OCI-LY7 (cell line): ENCODE data around the gene NTPCR. TPM values are rescaled to one million over a fixed set of nuclear protein-coding genes. Genes with fewer than 3 reads are reported as not detected.

ENCODE experiments used
- BruUV-seq: library from RNA; stranded (reverse); fragments of 400-500 nt; replicated peaks from 2 replicates; lab custom pipeline; 2021; lab: Mats Ljungman, UMichigan
- CTCF ChIA-PET: fragments of 300-600 bp; sonication (Branson Sonifier 250); formaldehyde crosslinking; loops from one replicate; lab custom pipeline; 2022; ENCODE audit warnings: antibody characterized with exemption; ENCODE audit not compliant: unreplicated experiment; lab: Charles Lee
- POLR2A ChIA-PET: fragments of 300-600 bp; sonication (Branson Sonifier 250); formaldehyde crosslinking; loops from one replicate; lab custom pipeline; 2022; ENCODE audit warnings: antibody characterized with exemption; lab: Charles Lee
- DNase-seq: peaks from one replicate; pipeline ENCODE4 v3.0.0-alpha.2; 2015; ENCODE audit warnings: low spot score
- H2AFZ ChIP-seq: fragments of 200-600 bp; sonication (generic), shearing (Covaris generic); 2 replicates; pipeline ENCODE4 v1.6.1; 2014; ENCODE audit warnings: mild to moderate bottlenecking, antibody characterized with exemption, low read length, moderate library complexity
- H3K27ac ChIP-seq: fragments of 200-600 bp; sonication (generic); 2 replicates; pipeline ENCODE4 v1.5.1; 2014; ENCODE audit warnings: mixed run types, low read depth, mild to moderate bottlenecking, moderate library complexity, low read length, inconsistent platforms; ENCODE audit not compliant: poor library complexity, severe bottlenecking
- H3K36me3 ChIP-seq: fragments of 200-600 bp; sonication (generic); 2 replicates; pipeline ENCODE4 v1.6.1; 2014; ENCODE audit warnings: mild to moderate bottlenecking, antibody characterized with exemption, low read length, moderate library complexity, mixed read lengths; ENCODE audit not compliant: insufficient read depth
- H3K4me1 ChIP-seq: fragments of 200-600 bp; sonication (generic); 2 replicates; pipeline ENCODE4 v1.5.1; 2014; ENCODE audit warnings: mild to moderate bottlenecking, low read length; ENCODE audit not compliant: insufficient read depth, poor library complexity, severe bottlenecking
- H3K4me2 ChIP-seq: fragments of 200-600 bp; sonication (generic); 2 replicates; pipeline ENCODE4 v1.6.1; 2014; ENCODE audit warnings: mild to moderate bottlenecking, low read length
- H3K4me3 ChIP-seq: fragments of 200-600 bp; sonication (generic); 2 replicates; pipeline ENCODE4 v1.5.1; 2014; ENCODE audit warnings: mild to moderate bottlenecking, low read depth, low read length; ENCODE audit not compliant: poor library complexity, severe bottlenecking
- H3K79me2 ChIP-seq: fragments of 200-600 bp; sonication (generic); 2 replicates; pipeline ENCODE4 v1.6.1; 2016; ENCODE audit warnings: low read depth, mild to moderate bottlenecking, low read length, moderate library complexity, mixed read lengths; ENCODE audit not compliant: insufficient read depth
- H3K9me2 ChIP-seq: fragments of 200-600 bp; sonication (generic); 2 replicates; pipeline ENCODE4 v1.6.1; 2016; ENCODE audit warnings: mild to moderate bottlenecking, low read length, mixed read lengths; ENCODE audit not compliant: insufficient read depth
- H3K9me3 ChIP-seq: fragments of 200-600 bp; sonication (generic); 2 replicates; pipeline ENCODE4 v1.6.1; 2014; ENCODE audit warnings: mild to moderate bottlenecking, mixed run types, low read length, mixed read lengths
- H4K20me1 ChIP-seq: fragments of 200-600 bp; sonication (generic); 2 replicates; pipeline ENCODE4 v1.6.1; 2014; ENCODE audit warnings: mild to moderate bottlenecking, antibody characterized with exemption, low read length, moderate library complexity, mixed read lengths; ENCODE audit not compliant: insufficient read depth
- CTCF ChIP-seq: fragments of 200-600 bp; sonication (generic); conservative IDR thresholded peaks from 2 replicates; pipeline ENCODE4 v1.5.1; 2014; ENCODE audit warnings: mild to moderate bottlenecking, antibody characterized with exemption, low read length, moderate library complexity, mixed read lengths
- EZH2phosphoT487 ChIP-seq: fragments of 200-600 bp; sonication (generic); IDR thresholded peaks from 2 replicates; pipeline ENCODE4 v1.6.1; 2018; ENCODE audit warnings: low read depth, borderline replicate concordance, mild to moderate bottlenecking, mixed run types, antibody characterized with exemption, low read length, moderate library complexity, mixed read lengths
- intact Hi-C: fragments of 100-400 bp; cut with micrococcal nuclease; formaldehyde crosslinking; loops from one replicate; pipeline ENCODE4 v1.10.0; 2022; ENCODE audit not compliant: unreplicated experiment
- total RNA-seq, 2 experiments: library from RNA; depleted of rRNA in 1 of 2; stranded (reverse); fragments of >200 nt in 1 of 2; shearing (Covaris generic) in 1 of 2; gene quantifications; 2 replicates each; pipeline ENCODE4 v1.2.3, GENCODE V29; 2014 to 2022

NTPCR gene
- total RNA-seq, 2 experiments from 2014 or later, result 17.3 to 39.1 TPM

- ChIA-PET POLR2A (no interaction called here), CTCF (no interaction called here)
- BruUV-seq, result no TSS peak
- intact Hi-C loops, result no loop called here
- H2AFZ ChIP-seq, result no peak overlapping the region
- H3K9me3 ChIP-seq, result no peaks in the 10 kb centered on the region
- no peaks in the 10 kb centered on the region for H3K4me1 ChIP-seq
- DNase-seq, result no peak
- H3K4me2 ChIP-seq, result no peak overlapping the region
- no peaks in the 10 kb centered on the region for H3K9me2 ChIP-seq
- no peak overlapping the region for H3K4me3 ChIP-seq
- no peaks in the 10 kb centered on the region for H4K20me1 ChIP-seq
- no peaks in the 10 kb centered on the region for H3K79me2 ChIP-seq
- H3K36me3 ChIP-seq, result no peaks in the 10 kb centered on the region
- no peak overlapping the region for H3K27ac ChIP-seq
- TF ChIP-seq EZH2phosphoT487 (no peak), CTCF (no peak)
Measured at GRCh38 chr1:233019083-233019482, 68.7 kb downstream of the NTPCR start.

DNA sequence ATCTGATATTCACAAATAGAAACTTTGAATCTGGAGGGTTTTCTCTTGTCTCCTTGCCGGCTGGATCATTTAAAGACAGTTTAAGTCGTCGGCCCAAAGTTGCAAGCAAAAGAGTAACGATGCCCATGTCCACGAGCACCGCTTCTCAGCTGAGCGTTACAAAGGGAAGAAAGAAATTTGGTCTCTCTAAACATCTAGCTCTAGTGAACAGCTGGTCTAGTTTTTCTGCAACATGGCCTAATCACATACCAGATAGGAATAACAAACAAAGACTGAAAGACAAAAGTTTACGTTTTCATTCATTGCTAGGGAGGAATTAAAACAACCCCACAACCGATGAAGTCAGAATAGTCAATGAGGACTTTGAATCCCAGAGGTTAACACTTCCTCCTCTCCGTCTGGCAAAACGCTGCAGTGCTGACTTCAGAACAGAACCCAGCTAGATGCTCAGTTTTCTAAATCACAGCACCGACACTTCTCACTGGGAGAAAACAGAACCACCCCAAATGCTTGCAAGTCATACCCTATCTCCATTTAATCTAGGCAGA lies 69.4 kb downstream of the NTPCR start:
- BruUV-seq, result no TSS peak
- Histone ChIP-seq H3K4me3 (no peak overlapping the region), H3K79me2 (no peaks in the 10 kb centered on the region), H3K27ac (no peak overlapping the region), H3K4me2 (no peak overlapping the region), H4K20me1 (no peaks in the 10 kb centered on the region), H3K4me1 (no peaks in the 10 kb centered on the region), H3K36me3 (no peaks in the 10 kb centered on the region), H2AFZ (no peak overlapping the region), H3K9me3 (no peaks in the 10 kb centered on the region), H3K9me2 (no peaks in the 10 kb centered on the region)
- ChIA-PET POLR2A (no interaction called here), CTCF (no interaction called here)
- intact Hi-C loops, result no loop called here
- no peak for TF ChIP-seq EZH2phosphoT487
- TF ChIP-seq CTCF, result no peak
- DNase-seq, result no peak

GRCh38 chr1:233020426-233020825 lies 70.0 kb downstream of the NTPCR start:
- DNase-seq, result no peak
- no peaks in the 10 kb centered on the region for H3K36me3 ChIP-seq
- H3K4me1 ChIP-seq, result no peaks in the 10 kb centered on the region
- no peaks in the 10 kb centered on the region for H3K79me2 ChIP-seq
- TF ChIP-seq EZH2phosphoT487, result no peak
- no peak for TF ChIP-seq CTCF
- intact Hi-C loops, result no loop called here
- BruUV-seq, result no TSS peak
- H3K27ac ChIP-seq, result no peak overlapping the region
- no peaks in the 10 kb centered on the region for H3K9me2 ChIP-seq
- CTCF ChIA-PET, result no interaction called here
- POLR2A ChIA-PET, result no interaction called here
- no peak overlapping the region for H2AFZ ChIP-seq
- no peaks in the 10 kb centered on the region for H3K9me3 ChIP-seq
- H3K4me3 ChIP-seq, result no peak overlapping the region
- no peaks in the 10 kb centered on the region for H4K20me1 ChIP-seq
- H3K4me2 ChIP-seq, result no peak overlapping the region
